ENCODE results near the gene C1orf56. TPM values are rescaled to one million over a fixed set of nuclear protein-coding genes. Genes with fewer than 3 reads are reported as not detected.

Gene C1orf56
- total RNA-seq, 2 experiments from 2014 or later: 0.58 to 1.2 TPM

GRCh38 chr1:151009674-151010345 lies 37.7 kb upstream of the C1orf56 start:
- intact Hi-C loops (cut with DNase I, micrococcal nuclease): loop anchor here (2.0 to 10.0 kb wide), 5 partner anchors 47 to 648 kb away; partner anchors contain the start of genes ARNT (in 1 of the 2), PSMD4 (in 1 of the 2), RPRD2 (in 1 of the 2) and TNFAIP8L2 (in 1 of the 2)
- Histone ChIP-seq H3K4me3 (ENCODE audit: low read length) (no peak overlapping the region), H3K9me3 (ENCODE audit: control insufficient read depth in 1 of 2, insufficient read depth in 1 of 2, low read length in 2 of 2) (no peaks in the 10 kb centered on the region), H3K36me3 (ENCODE audit: insufficient read depth, low read length) (peaks cover 19% of the 10 kb centered on the region), H3K27me3 (ENCODE audit: control insufficient read depth in 1 of 2, insufficient read depth in 2 of 2, low read length in 2 of 2) (no peaks in the 10 kb centered on the region), H3K4me1 (ENCODE audit: insufficient read depth, low read length) (peaks cover 73% of the 10 kb centered on the region), H3K27ac (ENCODE audit: low read depth in 1 of 2, low read length in 2 of 2) (no peak overlapping the region)
- CTCF ChIA-PET: interaction anchor here (0.8 to 2.0 kb wide), 4 partner anchors 14 to 388 kb away, joined by 3 to 14 read pairs (median 4); partner anchors contain the start of gene GABPB2
- Mint-ChIP-seq H3K4me3 (peak overlapping the region; percentile 93), H3K9me3 (no peaks in the 10 kb centered on the region), H3K4me1 (ENCODE audit: low read depth) (peaks cover 85% of the 10 kb centered on the region), H3K27ac (peak overlapping the region; percentile 98), H3K36me3 (ENCODE audit: low read depth) (peaks cover 52% of the 10 kb centered on the region), H3K27me3 (no peaks in the 10 kb centered on the region)
- POLR2A ChIA-PET: interaction anchor here (1.9 kb wide), 1 partner anchor 41 kb away, joined by 5 read pairs; no protein-coding TSS in a partner anchor
- TF ChIP-seq, protein P1, sequence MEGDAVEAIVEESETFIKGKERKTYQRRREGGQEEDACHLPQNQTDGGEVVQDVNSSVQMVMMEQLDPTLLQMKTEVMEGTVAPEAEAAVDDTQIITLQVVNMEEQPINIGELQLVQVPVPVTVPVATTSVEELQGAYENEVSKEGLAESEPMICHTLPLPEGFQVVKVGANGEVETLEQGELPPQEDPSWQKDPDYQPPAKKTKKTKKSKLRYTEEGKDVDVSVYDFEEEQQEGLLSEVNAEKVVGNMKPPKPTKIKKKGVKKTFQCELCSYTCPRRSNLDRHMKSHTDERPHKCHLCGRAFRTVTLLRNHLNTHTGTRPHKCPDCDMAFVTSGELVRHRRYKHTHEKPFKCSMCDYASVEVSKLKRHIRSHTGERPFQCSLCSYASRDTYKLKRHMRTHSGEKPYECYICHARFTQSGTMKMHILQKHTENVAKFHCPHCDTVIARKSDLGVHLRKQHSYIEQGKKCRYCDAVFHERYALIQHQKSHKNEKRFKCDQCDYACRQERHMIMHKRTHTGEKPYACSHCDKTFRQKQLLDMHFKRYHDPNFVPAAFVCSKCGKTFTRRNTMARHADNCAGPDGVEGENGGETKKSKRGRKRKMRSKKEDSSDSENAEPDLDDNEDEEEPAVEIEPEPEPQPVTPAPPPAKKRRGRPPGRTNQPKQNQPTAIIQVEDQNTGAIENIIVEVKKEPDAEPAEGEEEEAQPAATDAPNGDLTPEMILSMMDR (IDR thresholded peaks at IDR 0.05): no peak
- no peak for DNase-seq
- no peak for ATAC-seq (ENCODE audit: poor library complexity)

DNA sequence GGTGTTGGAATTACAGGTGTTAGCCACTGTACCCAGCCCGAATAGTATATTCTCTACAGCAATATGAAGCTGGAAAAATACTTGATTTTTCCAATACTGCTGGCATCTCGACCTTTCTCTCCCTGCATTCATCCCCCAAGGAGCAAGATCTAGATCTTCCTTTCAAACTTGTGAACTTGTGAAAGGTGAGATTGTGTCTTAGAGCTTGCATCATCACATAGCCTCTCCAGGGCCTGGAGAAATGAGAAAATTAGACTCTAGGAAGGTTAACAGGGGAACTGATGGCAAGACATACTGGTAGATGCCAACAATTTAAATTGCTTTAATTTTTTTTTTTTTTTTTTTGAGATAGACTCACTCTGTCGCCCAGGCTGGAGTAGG lies 37.2 kb upstream of the C1orf56 start:
- no peaks in the 10 kb centered on the region for H3K9me3 Mint-ChIP-seq
- CTCF ChIA-PET: interaction anchor here (1.4 to 2.0 kb wide), 2 partner anchors 14 to 61 kb away, joined by 5 to 14 read pairs; partner anchors contain the start of gene GABPB2
- no peak for DNase-seq
- no peak overlapping the region for H3K4me3 ChIP-seq (ENCODE audit: low read length)
- no peaks in the 10 kb centered on the region for H3K27me3 Mint-ChIP-seq
- no peak for ATAC-seq (ENCODE audit: poor library complexity)
- H3K27ac Mint-ChIP-seq: peak overlapping the region; percentile 98
- H3K27ac ChIP-seq (ENCODE audit: low read depth in 1 of 2, low read length in 2 of 2): no peak overlapping the region
- peaks cover 68% of the 10 kb centered on the region for H3K4me1 ChIP-seq (ENCODE audit: insufficient read depth, low read length)
- H3K36me3 Mint-ChIP-seq (ENCODE audit: low read depth): peaks cover 52% of the 10 kb centered on the region
- intact Hi-C loops (cut with DNase I, micrococcal nuclease): loop anchor here in 1 of 2 experiments (10.0 kb wide), 1 partner anchor 244 kb away; the partner anchor contains the start of gene PSMD4
- no peaks in the 10 kb centered on the region for H3K9me3 ChIP-seq (ENCODE audit: control insufficient read depth in 1 of 2, insufficient read depth in 1 of 2, low read length in 2 of 2)
- TF ChIP-seq, protein P1 (IDR thresholded peaks at IDR 0.05): no peak
- H3K27me3 ChIP-seq (ENCODE audit: control insufficient read depth in 1 of 2, insufficient read depth in 2 of 2, low read length in 2 of 2): no peaks in the 10 kb centered on the region
- POLR2A ChIA-PET: no interaction called here
- H3K4me1 Mint-ChIP-seq (ENCODE audit: low read depth): peaks cover 83% of the 10 kb centered on the region
- peak overlapping the region; percentile 59 for H3K4me3 Mint-ChIP-seq
- H3K36me3 ChIP-seq (ENCODE audit: insufficient read depth, low read length): peaks cover 20% of the 10 kb centered on the region

DNA sequence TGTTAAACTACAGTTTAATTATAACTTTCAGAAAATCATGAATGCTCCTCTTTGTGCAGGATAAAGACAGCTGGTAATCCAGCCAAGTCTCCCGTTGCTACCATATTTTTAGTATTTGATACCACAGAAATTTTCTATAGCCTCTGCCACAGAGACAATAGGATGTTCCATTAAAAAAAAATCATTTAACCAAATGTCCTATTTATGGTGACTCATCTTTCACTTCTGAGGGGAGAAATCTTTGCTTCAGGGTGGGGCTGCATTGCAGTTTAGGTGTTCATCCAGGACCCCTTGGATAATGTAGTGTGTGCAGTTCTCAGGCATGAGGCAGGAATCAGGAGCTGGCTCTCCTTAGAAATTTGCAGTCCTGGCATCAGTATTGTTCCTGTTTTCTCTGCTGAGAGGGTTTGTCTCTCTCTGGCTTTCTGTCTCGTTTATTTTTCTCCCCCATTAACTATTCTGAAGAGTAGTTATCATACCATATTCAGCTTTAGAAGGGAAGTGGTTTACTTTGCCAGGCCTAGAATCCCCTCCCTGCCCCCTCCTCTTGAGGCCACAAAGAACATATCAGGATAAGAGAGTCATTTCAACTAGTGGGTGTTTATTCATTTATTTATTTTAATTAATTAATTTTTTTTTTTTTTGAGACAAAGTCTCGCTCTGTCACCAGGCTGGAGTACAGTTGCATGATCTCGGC lies 36.2 kb upstream of the C1orf56 start:
- Histone ChIP-seq H3K4me3 (ENCODE audit: low read length) (no peak overlapping the region), H3K4me1 (ENCODE audit: insufficient read depth, low read length) (peaks cover 59% of the 10 kb centered on the region), H3K9me3 (ENCODE audit: control insufficient read depth in 1 of 2, insufficient read depth in 1 of 2, low read length in 2 of 2) (no peaks in the 10 kb centered on the region), H3K27ac (ENCODE audit: low read depth in 1 of 2, low read length in 2 of 2) (no peak overlapping the region), H3K36me3 (ENCODE audit: insufficient read depth, low read length) (peaks cover 20% of the 10 kb centered on the region), H3K27me3 (ENCODE audit: control insufficient read depth in 1 of 2, insufficient read depth in 2 of 2, low read length in 2 of 2) (no peaks in the 10 kb centered on the region)
- Mint-ChIP-seq H3K27me3 (no peaks in the 10 kb centered on the region), H3K9me3 (no peaks in the 10 kb centered on the region), H3K27ac (peak overlapping the region; percentile 75), H3K4me3 (peak overlapping the region; percentile 54), H3K4me1 (ENCODE audit: low read depth) (peaks cover 74% of the 10 kb centered on the region), H3K36me3 (ENCODE audit: low read depth) (peaks cover 42% of the 10 kb centered on the region)
- ATAC-seq (ENCODE audit: poor library complexity) (no peak), DNase-seq (peak in 1 of 14 experiments; percentile 9)
- intact Hi-C loops (cut with DNase I, micrococcal nuclease): loop anchor here in 1 of 2 experiments (10.0 kb wide), 1 partner anchor 243 kb away; the partner anchor contains the start of gene PSMD4
- TF ChIP-seq, protein P1 (IDR thresholded peaks at IDR 0.05): no peak
- POLR2A ChIA-PET: interaction anchor here (1.0 to 1.3 kb wide), 3 partner anchors 13 to 179 kb away, joined by 3 to 5 read pairs (median 3); partner anchors contain the start of gene VPS72
- CTCF ChIA-PET: interaction anchor here (1.5 to 2.0 kb wide), 2 partner anchors 13 to 60 kb away, joined by 4 to 14 read pairs; partner anchors contain the start of gene GABPB2

Data from CD4-positive, alpha-beta T cell (primary cell).